Fibroblast of lung (primary cell): Measurements from ENCODE around the gene SPDYE17. TPM values are rescaled to one million over a fixed set of nuclear protein-coding genes. Genes with fewer than 3 reads are reported as not detected.
"Not testable (repeated sequence)": the region's sequence is repeated elsewhere in the genome, so short reads cannot be mapped to it uniquely, and the experiment has no call there.

Experiments used
- DNase-seq, 2 donors: peaks; one replicate each; pipeline versions ENCODE4 v3.0.0 to v3.0.0-alpha.2; 2010; ENCODE audit warnings: low read depth in 2 of 2
- H2AFZ ChIP-seq: 2 replicates; pipeline ENCODE4 v1.5.1; 2012; ENCODE audit warnings: low read length, control low read depth, inconsistent platforms
- H3K27ac ChIP-seq: 2 replicates; pipeline ENCODE4 v1.5.1; 2011; ENCODE audit warnings: low read length, control low read depth; ENCODE audit not compliant: insufficient read depth
- H3K27me3 ChIP-seq: 2 replicates; pipeline ENCODE4 v1.5.1; 2011; ENCODE audit warnings: mild to moderate bottlenecking, low read length; ENCODE audit not compliant: control insufficient read depth, insufficient read depth
- H3K36me3 ChIP-seq: 2 replicates; pipeline ENCODE4 v1.5.1; 2011; ENCODE audit warnings: low read length; ENCODE audit not compliant: control insufficient read depth, insufficient read depth
- H3K4me1 ChIP-seq: 2 replicates; pipeline ENCODE4 v1.5.1; 2011; ENCODE audit warnings: low read length; ENCODE audit not compliant: control insufficient read depth, insufficient read depth; ENCODE audit errors: extremely low read depth
- H3K4me2 ChIP-seq: 2 replicates; pipeline ENCODE4 v1.5.1; 2011; ENCODE audit warnings: low read length, control low read depth; ENCODE audit not compliant: insufficient read depth; ENCODE audit errors: extremely low read depth
- H3K4me3 ChIP-seq, 4 experiments: fragments of 200-600 bp in 1 of 4; sonication (generic) in 1 of 4; replicated peaks in 1 of 4; 2 replicates each; pipeline ENCODE4 v1.5.1; 2011 to 2016; ENCODE audit warnings: low read length in 4 of 4, low read depth in 3 of 4, mild to moderate bottlenecking in 3 of 4, control low read depth in 2 of 4, inconsistent platforms in 1 of 4, mixed read lengths in 1 of 4; ENCODE audit not compliant: insufficient read depth in 1 of 4; ENCODE audit errors: control extremely low read depth in 1 of 4
- H3K79me2 ChIP-seq: 2 replicates; pipeline ENCODE4 v1.5.1; 2012; ENCODE audit warnings: mild to moderate bottlenecking, low read length, inconsistent platforms; ENCODE audit not compliant: control insufficient read depth, insufficient read depth
- H3K9ac ChIP-seq: 2 replicates; pipeline ENCODE4 v1.5.1; 2011; ENCODE audit warnings: mild to moderate bottlenecking, low read length, control low read depth; ENCODE audit not compliant: insufficient read depth
- H3K9me3 ChIP-seq: 2 replicates; pipeline ENCODE4 v1.5.1; 2012; ENCODE audit warnings: low read depth, low read length; ENCODE audit not compliant: control insufficient read depth, insufficient read depth
- H4K20me1 ChIP-seq: 2 replicates; pipeline ENCODE4 v1.5.1; 2011; ENCODE audit warnings: low read length; ENCODE audit not compliant: control insufficient read depth, insufficient read depth; ENCODE audit errors: extremely low read depth
- polyA minus RNA-seq: library from RNA; depleted of rRNA, polyadenylated mRNA; stranded (reverse); fragments of >200 nt; gene quantifications from 2 replicates; pipeline ENCODE4 v1.2.3, GENCODE V29; 2011; ENCODE audit warnings: low replicate concordance
- polyA plus RNA-seq, 2 donors: library from polyadenylated mRNA; depleted of rRNA in 1 of 2; stranded (reverse) in 1 of 2; unstranded in 1 of 2; fragments of >200 nt; gene quantifications; 2 replicates each; pipeline ENCODE4 v1.2.1, GENCODE V29; 2011 to 2012; ENCODE audit warnings: missing spikeins in 1 of 2
- total RNA-seq: library from RNA; depleted of rRNA; stranded (reverse); fragments of >200 nt; gene quantifications from 2 replicates; pipeline ENCODE4 v1.2.1, GENCODE V29; 2014

The SPDYE17 gene, protein sequence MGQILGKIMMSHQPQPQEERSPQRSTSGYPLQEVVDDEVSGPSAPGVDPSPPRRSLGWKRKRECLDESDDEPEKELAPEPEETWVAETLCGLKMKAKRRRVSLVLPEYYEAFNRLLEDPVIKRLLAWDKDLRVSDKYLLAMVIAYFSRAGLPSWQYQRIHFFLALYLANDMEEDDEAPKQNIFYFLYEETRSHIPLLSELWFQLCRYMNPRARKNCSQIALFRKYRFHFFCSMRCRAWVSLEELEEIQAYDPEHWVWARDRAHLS
- total RNA-seq (not detected in 2 replicates), polyA plus RNA-seq (not detected in 2 replicates), polyA minus RNA-seq (not detected in 2 replicates)
- polyA plus RNA-seq (2012), result not detected in 2 replicates

- not testable (repeated sequence) for H3K27me3 ChIP-seq, H3K9ac ChIP-seq, H3K9me3 ChIP-seq, H3K4me1 ChIP-seq, H3K4me3 ChIP-seq, H4K20me1 ChIP-seq, H3K36me3 ChIP-seq, H3K27ac ChIP-seq, DNase-seq, H2AFZ ChIP-seq, H3K4me2 ChIP-seq, H3K79me2 ChIP-seq
These were observed at the start of gene SPDYE17 for GRCh38 chr7:77032261-77032660. SPDYE17 (minus strand) TSS chr7:77032361; CDS start chr7:77030570, 1,791 bp downstream.

DNA sequence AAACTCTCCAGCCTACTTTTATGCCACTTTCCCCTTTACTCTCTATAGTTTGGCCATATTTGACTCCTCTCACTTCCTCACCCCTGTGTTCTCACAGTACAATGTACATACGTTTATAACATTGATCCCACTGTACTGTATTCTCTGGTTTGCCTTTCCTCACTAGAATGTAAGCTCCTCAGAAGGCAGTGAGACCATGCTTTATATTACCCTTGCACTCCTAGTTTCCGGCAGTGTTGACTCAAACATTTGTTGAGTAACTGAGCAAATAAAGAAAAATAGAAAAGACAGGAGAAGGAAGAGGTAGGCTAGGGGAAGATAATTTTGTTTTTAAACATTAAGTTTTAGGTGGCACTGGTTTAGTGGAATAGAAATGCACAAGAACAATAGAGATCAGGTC, 48.1 kb upstream of the SPDYE17 start:
- H3K79me2 ChIP-seq, H3K4me2 ChIP-seq, H3K36me3 ChIP-seq, H3K27me3 ChIP-seq, H3K9ac ChIP-seq, DNase-seq, H3K4me1 ChIP-seq, H3K4me3 ChIP-seq, H3K9me3 ChIP-seq, H3K27ac ChIP-seq, H4K20me1 ChIP-seq, H2AFZ ChIP-seq: not testable (repeated sequence)

DNA sequence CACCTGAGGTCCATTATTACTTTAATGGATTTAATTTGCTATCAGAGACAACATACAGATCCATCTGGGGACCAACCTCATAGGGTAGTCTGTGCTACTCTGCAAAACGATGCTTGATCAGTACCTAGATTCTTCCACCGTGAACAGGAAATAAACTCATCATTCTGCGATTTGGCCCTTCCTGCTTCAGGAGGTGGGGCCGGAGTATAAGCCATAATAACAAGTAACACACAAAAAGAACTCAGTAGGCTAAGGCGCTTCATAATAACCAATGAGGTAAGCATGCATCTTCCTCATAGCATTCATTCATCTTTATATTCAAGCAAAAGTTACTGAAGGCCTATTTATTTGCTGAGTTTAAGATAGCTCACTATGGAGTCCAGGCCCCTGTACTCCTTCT, 47.5 kb upstream of the SPDYE17 start:
- not testable (repeated sequence) for H3K9me3 ChIP-seq, H3K27ac ChIP-seq, H3K4me1 ChIP-seq, H3K9ac ChIP-seq, DNase-seq, H4K20me1 ChIP-seq, H3K4me3 ChIP-seq, H3K27me3 ChIP-seq, H3K4me2 ChIP-seq, H3K79me2 ChIP-seq, H3K36me3 ChIP-seq, H2AFZ ChIP-seq

- H3K4me2 ChIP-seq, H3K9me3 ChIP-seq, H3K79me2 ChIP-seq, H3K9ac ChIP-seq, H2AFZ ChIP-seq, H4K20me1 ChIP-seq, H3K36me3 ChIP-seq, H3K4me1 ChIP-seq, DNase-seq, H3K4me3 ChIP-seq, H3K27ac ChIP-seq, H3K27me3 ChIP-seq: not testable (repeated sequence)
These were observed 47.0 kb upstream of the SPDYE17 start for GRCh38 chr7:77079112-77079511.

GRCh38 chr7:77077060-77077459, 44.9 kb upstream of the SPDYE17 start:
- H3K27me3 ChIP-seq, H3K36me3 ChIP-seq, H3K79me2 ChIP-seq, H2AFZ ChIP-seq, H3K27ac ChIP-seq, H4K20me1 ChIP-seq, H3K4me1 ChIP-seq, H3K4me2 ChIP-seq, H3K4me3 ChIP-seq, H3K9ac ChIP-seq, H3K9me3 ChIP-seq, DNase-seq: not testable (repeated sequence)

GRCh38 chr7:77074786-77075396, 42.7 kb upstream of the SPDYE17 start:
- not testable (repeated sequence) for H2AFZ ChIP-seq, H4K20me1 ChIP-seq, H3K9me3 ChIP-seq, H3K79me2 ChIP-seq, H3K27me3 ChIP-seq, H3K4me3 ChIP-seq, H3K4me1 ChIP-seq, H3K27ac ChIP-seq, H3K9ac ChIP-seq, H3K36me3 ChIP-seq, H3K4me2 ChIP-seq
- peak; percentile 12 to 20 for DNase-seq

DNA sequence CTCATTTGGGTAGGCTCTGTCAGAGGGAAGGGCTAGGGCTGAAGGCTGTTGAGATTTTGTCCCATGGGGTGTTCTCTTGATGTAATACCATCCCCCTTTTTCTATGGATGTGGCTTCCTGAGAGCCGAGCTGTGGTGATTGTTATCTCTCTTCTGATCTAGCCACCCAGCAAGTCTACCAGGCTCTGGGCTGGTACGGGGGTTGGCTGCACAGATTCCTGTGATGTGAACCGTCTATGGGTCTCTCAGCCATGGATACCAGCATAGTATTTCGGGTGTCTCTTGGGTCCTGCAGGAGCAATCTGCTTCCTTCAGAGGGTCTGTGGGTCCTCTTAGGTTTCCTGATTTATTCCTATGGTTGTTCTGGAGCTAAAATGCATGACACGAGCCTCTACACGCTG, 38.9 kb upstream of the SPDYE17 start:
- not testable (repeated sequence) for H3K4me1 ChIP-seq, H3K27ac ChIP-seq, H4K20me1 ChIP-seq, H3K4me2 ChIP-seq, H3K27me3 ChIP-seq, H3K79me2 ChIP-seq, H3K36me3 ChIP-seq, H2AFZ ChIP-seq, H3K9me3 ChIP-seq, DNase-seq, H3K9ac ChIP-seq, H3K4me3 ChIP-seq
